ENCODE results near the gene GABRP.
A peak's percentile ranks its signal among the peaks of the same experiment; 100 is the strongest.
"Not testable (repeated sequence)": the region's sequence is repeated elsewhere in the genome, so short reads cannot be mapped to it uniquely, and the experiment has no call there.

GABRP gene

GRCh38 chr5:170755679-170756456 is 27.7 kb upstream of the GABRP start:
- DNase-seq (ENCODE audit: low spot score), result no peak

GRCh38 chr5:170756691-170757090 is 26.8 kb upstream of the GABRP start:
- DNase-seq (ENCODE audit: low spot score), result no peak

- no peak for DNase-seq (ENCODE audit: low spot score)
Observed at GRCh38 chr5:170757182-170757601, 26.3 kb upstream of the GABRP start.

- no peak for DNase-seq (ENCODE audit: low spot score)
Observed at GRCh38 chr5:170757669-170758068, 25.9 kb upstream of the GABRP start.

GRCh38 chr5:170758481-170758880 is 25.0 kb upstream of the GABRP start:
- no peak for DNase-seq (ENCODE audit: low spot score)

- no peak for DNase-seq (ENCODE audit: low spot score)
Observed at GRCh38 chr5:170760113-170760512, 23.4 kb upstream of the GABRP start.

GRCh38 chr5:170761048-170761707 is 22.3 kb upstream of the GABRP start:
- no peak for DNase-seq (ENCODE audit: low spot score)

GRCh38 chr5:170761708-170762066 is 21.8 kb upstream of the GABRP start:
- no peak for DNase-seq (ENCODE audit: low spot score)

GRCh38 chr5:170762298-170762697 is 21.2 kb upstream of the GABRP start:
- not testable (repeated sequence) for DNase-seq (ENCODE audit: low spot score)

- DNase-seq (ENCODE audit: low spot score), result not testable (repeated sequence)
Observed at GRCh38 chr5:170765868-170766267, 17.7 kb upstream of the GABRP start.

GRCh38 chr5:170769246-170769645 is 14.3 kb upstream of the GABRP start:
- no peak for DNase-seq (ENCODE audit: low spot score)

- no peak for DNase-seq (ENCODE audit: low spot score)
Observed at GRCh38 chr5:170769898-170770416, 13.6 kb upstream of the GABRP start.

- no peak for DNase-seq (ENCODE audit: low spot score)
Observed at GRCh38 chr5:170771496-170771895, 12.0 kb upstream of the GABRP start.

- DNase-seq (ENCODE audit: low spot score), result no peak
Observed at GRCh38 chr5:170773024-170773985, 10.2 kb upstream of the GABRP start.

- no peak for DNase-seq (ENCODE audit: low spot score)
Observed at GRCh38 chr5:170774831-170775230, 8.7 kb upstream of the GABRP start.

GRCh38 chr5:170781946-170782345 is 1.6 kb upstream of the GABRP start:
- no peak for DNase-seq (ENCODE audit: low spot score)

GRCh38 chr5:170782438-170782837 is 1.1 kb upstream of the GABRP start:
- DNase-seq (ENCODE audit: low spot score), result no peak

- DNase-seq (ENCODE audit: low spot score), result no peak
Observed at GRCh38 chr5:170785416-170785815, 1.9 kb downstream of the GABRP start.

GRCh38 chr5:170787216-170787615 is 3.7 kb downstream of the GABRP start:
- DNase-seq (ENCODE audit: low spot score), result no peak

- no peak for DNase-seq (ENCODE audit: low spot score)
Observed at GRCh38 chr5:170788626-170789304, 5.2 kb downstream of the GABRP start.

GRCh38 chr5:170791325-170791954 is 7.9 kb downstream of the GABRP start:
- peak; percentile 40 for DNase-seq (ENCODE audit: low spot score)
